ENCODE data around the gene ADCY7.

Gene ADCY7

DNA sequence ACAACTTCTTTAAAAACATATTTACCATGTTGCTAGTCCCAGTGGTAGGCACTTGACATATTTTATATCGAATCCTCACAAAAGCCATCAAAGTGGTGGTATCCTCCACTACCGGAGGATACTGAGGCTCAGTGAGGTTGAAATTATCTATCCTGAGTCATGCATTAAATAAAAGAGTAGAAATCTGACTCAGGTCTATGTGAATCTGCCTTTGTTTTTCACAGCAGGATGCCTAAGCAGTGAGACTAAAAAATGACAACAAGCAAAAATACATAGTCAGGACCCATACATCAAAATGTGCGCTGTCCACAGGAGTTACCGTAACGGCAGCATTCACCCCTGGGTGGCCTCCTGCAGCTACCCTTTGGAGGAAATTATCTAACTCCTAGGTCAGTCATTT is 84.8 kb downstream of the ADCY7 start:
- DNase-seq: no peak

DNA sequence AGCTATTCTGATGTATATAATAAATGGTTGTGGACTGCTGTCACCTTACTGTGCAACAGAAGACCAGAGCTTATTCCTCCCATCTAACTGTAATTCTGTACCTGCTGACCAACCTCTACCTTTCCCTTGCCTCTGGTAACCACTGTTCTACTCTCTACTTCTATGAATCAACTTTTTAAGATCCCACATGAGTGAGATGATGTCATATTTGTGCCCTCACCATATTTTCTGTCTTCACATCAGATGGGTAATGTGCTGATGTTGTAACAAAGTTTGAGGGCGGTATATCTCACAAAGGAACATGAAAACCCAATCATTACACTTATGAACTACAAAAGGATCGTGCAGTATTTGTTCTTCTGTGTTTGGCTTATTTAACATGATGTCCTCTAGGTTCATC is 85.6 kb downstream of the ADCY7 start:
- no peak for DNase-seq

DNA sequence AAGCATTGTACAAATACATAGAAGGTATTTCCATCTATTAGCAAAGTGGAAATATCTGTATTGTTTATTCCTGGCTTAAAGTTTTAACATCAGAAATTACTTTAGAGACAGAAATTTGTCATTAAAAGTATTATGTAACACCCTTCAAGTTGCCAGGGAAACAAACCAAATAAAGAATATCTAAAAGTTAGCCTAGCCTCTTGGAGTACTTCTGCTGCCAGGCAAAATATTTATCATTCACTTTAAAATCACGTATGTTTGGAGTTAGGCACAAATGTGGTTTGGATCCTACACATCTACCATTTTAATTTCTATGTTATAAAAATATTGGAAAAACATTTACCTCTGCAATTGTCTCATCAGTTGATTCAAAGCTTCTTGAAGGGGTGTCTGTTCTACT is 87.7 kb downstream of the ADCY7 start:
- no peak for DNase-seq

DNA sequence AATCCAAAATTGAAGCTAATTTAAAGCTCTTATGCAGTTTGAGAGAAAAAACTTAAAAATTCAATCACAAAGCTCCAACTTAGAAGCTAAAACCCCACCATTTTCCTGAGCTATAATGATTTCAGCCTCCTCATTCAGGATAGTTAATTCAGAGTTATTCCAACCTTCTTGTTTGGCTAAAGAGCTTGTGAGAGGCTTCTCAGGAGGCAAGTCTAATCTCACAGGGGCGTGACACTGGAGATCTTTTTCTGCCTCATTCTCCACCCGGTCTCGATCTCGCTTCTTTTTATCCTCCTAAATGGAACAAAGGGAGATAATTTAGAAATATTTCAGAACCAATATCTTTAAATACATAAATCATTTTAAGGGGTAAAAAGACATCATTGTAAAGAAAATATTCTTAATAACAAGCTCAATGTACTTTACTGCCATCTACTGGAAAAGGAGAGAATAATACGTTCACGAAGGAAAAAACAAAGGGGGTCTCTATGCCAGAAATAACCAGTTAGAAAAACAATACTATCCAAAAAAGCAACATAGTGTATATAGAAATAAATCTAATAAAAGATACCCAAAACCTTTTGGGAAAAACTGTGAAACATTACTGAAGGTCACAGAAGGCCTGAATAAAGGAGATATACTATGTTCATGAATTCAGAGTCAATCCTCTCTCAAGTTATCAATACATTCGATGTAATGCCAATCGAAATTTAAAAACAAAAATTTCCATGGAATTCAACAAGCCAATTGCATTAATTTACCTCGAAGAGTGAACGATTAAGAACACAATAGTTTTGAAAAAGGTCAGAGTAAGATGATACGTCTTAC is 88.5 kb downstream of the ADCY7 start:
- DNase-seq: no peak

DNA sequence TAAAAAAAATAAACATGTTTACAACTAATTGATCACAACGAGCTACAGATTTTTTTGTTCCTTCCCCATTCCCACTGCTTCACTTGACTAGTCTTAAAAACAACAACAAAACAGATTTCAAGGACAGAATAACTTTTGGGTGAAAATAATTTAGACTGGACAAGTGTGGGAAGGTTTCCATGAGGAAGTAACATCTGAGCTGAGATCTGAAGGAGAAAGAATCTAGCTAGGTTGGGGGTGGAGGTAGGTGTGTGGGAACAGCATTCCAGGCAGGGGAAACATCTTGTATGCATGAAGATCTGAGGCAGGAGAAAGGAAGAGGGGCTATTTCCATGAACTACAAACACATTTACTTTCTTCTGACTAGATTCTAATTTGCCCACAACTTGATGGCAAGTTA is 93.3 kb downstream of the ADCY7 start:
- DNase-seq: no peak

DNA sequence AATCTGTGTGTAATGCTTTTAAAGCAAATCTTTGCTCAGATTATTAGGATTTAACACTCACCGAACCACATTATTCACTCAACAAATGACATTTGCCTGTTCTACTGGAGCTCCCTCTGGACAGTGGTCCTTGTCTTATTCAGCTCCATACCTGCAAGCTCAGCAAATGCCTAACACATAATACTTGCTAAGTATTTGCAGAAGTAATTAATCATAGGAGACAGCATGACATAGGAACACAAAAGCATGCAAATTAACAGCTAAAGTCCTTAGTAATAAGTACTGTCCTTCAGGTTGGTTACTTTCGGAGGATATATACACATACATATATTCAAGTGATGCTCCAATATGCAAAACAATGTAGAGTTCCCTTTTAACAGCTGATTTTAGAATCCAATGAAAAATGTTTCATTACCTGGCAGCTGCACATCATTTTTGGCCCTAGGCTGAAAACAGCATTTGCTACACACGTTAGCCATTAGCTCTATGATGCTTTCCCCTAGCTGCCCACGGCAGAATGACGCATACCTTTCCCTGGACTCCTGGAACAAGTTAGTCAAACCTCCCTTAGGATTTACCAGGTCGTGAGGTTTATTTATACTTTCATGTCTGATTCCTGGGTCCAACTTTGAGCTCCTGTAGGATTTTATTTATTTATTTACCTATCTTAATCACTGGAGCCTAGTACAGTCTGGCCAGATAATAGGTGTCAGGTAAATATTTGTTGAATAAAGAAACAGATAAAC is 93.9 kb downstream of the ADCY7 start:
- DNase-seq: no peak

DNA sequence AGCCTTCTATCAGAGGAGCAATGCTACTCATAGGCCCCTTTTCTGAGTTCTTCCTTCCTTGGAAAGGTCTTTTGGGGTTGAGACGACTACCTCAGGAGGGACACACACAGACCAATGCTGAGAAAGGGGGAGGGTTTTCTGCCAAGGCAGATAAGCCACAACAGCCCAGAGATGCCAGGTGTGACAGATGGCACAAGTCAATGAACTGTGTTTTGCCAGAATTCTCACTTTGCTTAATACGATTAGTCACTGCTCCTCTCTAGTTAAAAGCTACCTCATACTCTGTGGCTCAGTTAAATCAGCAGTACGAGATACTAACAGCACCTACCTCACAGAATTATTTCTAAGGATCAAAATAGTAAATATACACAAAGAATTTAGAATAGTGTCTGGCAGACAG is 94.4 kb downstream of the ADCY7 start:
- no peak for DNase-seq

DNA sequence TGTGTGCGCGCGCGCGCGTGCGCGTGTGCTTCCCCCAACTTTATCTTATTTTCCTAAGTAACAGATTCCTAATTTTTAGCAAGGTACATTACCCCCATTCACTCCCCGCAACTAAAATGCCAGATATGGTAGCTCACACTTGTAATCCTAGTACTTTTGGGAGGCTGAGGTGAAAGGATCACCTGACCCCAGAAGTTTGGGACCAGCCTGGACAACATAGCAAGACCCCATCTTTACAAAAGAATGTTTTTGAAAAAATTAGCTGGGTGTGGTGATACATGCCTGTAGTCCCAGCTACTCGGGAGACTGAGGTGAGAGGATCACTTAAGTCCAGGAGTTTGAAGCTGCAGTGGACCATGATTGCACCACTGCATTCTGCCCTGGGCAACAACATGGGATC is 97.3 kb downstream of the ADCY7 start:
- DNase-seq: no peak

DNA sequence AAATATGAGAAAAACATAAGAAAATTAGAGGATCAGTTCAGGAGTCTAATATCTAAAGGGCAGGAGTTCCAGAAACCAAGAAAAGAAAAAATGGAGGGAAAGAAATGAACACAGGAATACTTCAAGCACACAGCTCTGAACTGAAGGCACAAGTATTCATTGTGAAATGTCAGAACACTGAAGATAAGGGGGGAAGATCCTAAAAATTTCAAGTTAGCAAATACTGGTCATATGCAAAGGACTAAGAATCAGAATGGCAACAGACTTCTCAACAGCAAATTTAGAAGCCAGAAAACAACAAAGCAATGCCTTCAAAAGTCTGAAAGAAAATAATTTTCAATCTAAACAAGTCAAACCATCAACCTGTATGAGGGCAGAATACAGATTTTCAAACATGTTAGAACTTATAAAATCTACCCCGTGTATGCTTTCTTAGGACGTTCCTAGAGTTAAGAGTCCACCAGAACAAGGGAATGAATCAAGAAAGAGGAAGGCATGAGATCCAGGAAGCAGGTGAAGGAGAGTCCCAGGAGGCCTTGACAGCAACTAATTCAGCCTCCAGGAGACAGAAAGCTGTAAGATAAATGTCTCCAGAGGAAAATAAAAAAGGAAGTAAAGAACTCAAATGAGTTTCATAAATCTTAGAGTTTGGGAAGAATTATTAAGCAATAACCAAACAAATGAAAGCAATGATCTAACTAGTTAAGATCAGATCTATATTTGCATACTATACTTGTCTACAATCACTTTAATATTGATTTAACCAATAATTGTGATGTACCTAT is 99.6 kb downstream of the ADCY7 start:
- DNase-seq: no peak

Data from stimulated activated CD4-positive, alpha-beta T cell treated with anti-CD3 and anti-CD28 coated beads, Interleukin-4, amount 100 ng/mL, for 1 hour (primary cell).